ENCODE data around the gene TACR2.

The TACR2 gene

GRCh38 chr10:69382382-69383117 lies 34.2 kb downstream of the TACR2 start:
- Histone ChIP-seq H4K20me1 (ENCODE audit: insufficient read depth) (no peaks in the 10 kb centered on the region), H3K4me1 (ENCODE audit: low read depth, poor library complexity, severe bottlenecking) (no peaks in the 10 kb centered on the region), H3K79me2 (ENCODE audit: insufficient read depth, low read depth) (no peaks in the 10 kb centered on the region), H3K4me2 (no peak overlapping the region), H3K9ac (no peak overlapping the region), H3K4me3 (IDR thresholded peaks at IDR 0.05; ENCODE audit: insufficient read depth, low read depth, low read length) (no peak overlapping the region), H3K27ac (no peak overlapping the region), H3K27me3 (ENCODE audit: insufficient read depth, low read depth) (no peaks in the 10 kb centered on the region), H3K36me3 (ENCODE audit: insufficient read depth) (no peaks in the 10 kb centered on the region), H2AFZ (ENCODE audit: low read depth) (no peak overlapping the region)
- TF ChIP-seq CTCF (conservative IDR thresholded peaks at IDR 0.05; ENCODE audit: low read depth, low read length): no peak

- Histone ChIP-seq H3K9ac (no peak overlapping the region), H3K4me3 (IDR thresholded peaks at IDR 0.05; ENCODE audit: insufficient read depth, low read depth, low read length) (no peak overlapping the region), H3K27ac (no peak overlapping the region), H3K4me2 (no peak overlapping the region), H4K20me1 (ENCODE audit: insufficient read depth) (no peaks in the 10 kb centered on the region), H2AFZ (ENCODE audit: low read depth) (no peak overlapping the region), H3K36me3 (ENCODE audit: insufficient read depth) (no peaks in the 10 kb centered on the region), H3K79me2 (ENCODE audit: insufficient read depth, low read depth) (no peaks in the 10 kb centered on the region), H3K27me3 (ENCODE audit: insufficient read depth, low read depth) (no peaks in the 10 kb centered on the region), H3K4me1 (ENCODE audit: low read depth, poor library complexity, severe bottlenecking) (no peaks in the 10 kb centered on the region)
- TF ChIP-seq CTCF (conservative IDR thresholded peaks at IDR 0.05; ENCODE audit: low read depth, low read length): no peak
These were observed 36.9 kb downstream of the TACR2 start for GRCh38 chr10:69379800-69380199.

GRCh38 chr10:69377933-69378332 lies 38.8 kb downstream of the TACR2 start:
- H4K20me1 ChIP-seq (ENCODE audit: insufficient read depth): no peaks in the 10 kb centered on the region
- no peak overlapping the region for H2AFZ ChIP-seq (ENCODE audit: low read depth)
- H3K79me2 ChIP-seq (ENCODE audit: insufficient read depth, low read depth): no peaks in the 10 kb centered on the region
- no peaks in the 10 kb centered on the region for H3K36me3 ChIP-seq (ENCODE audit: insufficient read depth)
- H3K27me3 ChIP-seq (ENCODE audit: insufficient read depth, low read depth): no peaks in the 10 kb centered on the region
- H3K4me3 ChIP-seq (IDR thresholded peaks at IDR 0.05; ENCODE audit: insufficient read depth, low read depth, low read length): no peak overlapping the region
- H3K4me1 ChIP-seq (ENCODE audit: low read depth, poor library complexity, severe bottlenecking): no peaks in the 10 kb centered on the region
- no peak for TF ChIP-seq CTCF (conservative IDR thresholded peaks at IDR 0.05; ENCODE audit: low read depth, low read length)
- H3K27ac ChIP-seq: no peak overlapping the region
- H3K9ac ChIP-seq: no peak overlapping the region
- no peak overlapping the region for H3K4me2 ChIP-seq

GRCh38 chr10:69377191-69377590 lies 39.5 kb downstream of the TACR2 start:
- Histone ChIP-seq H3K27ac (no peak overlapping the region), H3K79me2 (ENCODE audit: insufficient read depth, low read depth) (no peaks in the 10 kb centered on the region), H3K9ac (no peak overlapping the region), H3K4me2 (no peak overlapping the region), H4K20me1 (ENCODE audit: insufficient read depth) (no peaks in the 10 kb centered on the region), H3K36me3 (ENCODE audit: insufficient read depth) (no peaks in the 10 kb centered on the region), H3K4me1 (ENCODE audit: low read depth, poor library complexity, severe bottlenecking) (no peaks in the 10 kb centered on the region), H2AFZ (ENCODE audit: low read depth) (no peak overlapping the region), H3K4me3 (IDR thresholded peaks at IDR 0.05; ENCODE audit: insufficient read depth, low read depth, low read length) (no peak overlapping the region), H3K27me3 (ENCODE audit: insufficient read depth, low read depth) (no peaks in the 10 kb centered on the region)
- TF ChIP-seq CTCF (conservative IDR thresholded peaks at IDR 0.05; ENCODE audit: low read depth, low read length): no peak

Measured in KMS-11 (cell line).